GM20000 (cell line): Measurements from ENCODE around the gene NNAT.

ENCODE experiments used
- DNase-seq: peaks from one replicate; pipeline ENCODE4 v3.0.0; 2012; ENCODE audit warnings: low spot score
- CTCF ChIP-seq: IDR thresholded peaks from 2 replicates; pipeline ENCODE4 v1.5.1; 2012; ENCODE audit warnings: mild to moderate bottlenecking, control low read depth; ENCODE audit errors: extremely low read depth, missing control alignments

The NNAT gene

GRCh38 chr20:37565134-37565811, 44.2 kb downstream of the NNAT start:
- no peak for TF ChIP-seq CTCF
- no peak for DNase-seq

GRCh38 chr20:37566590-37567330, 45.7 kb downstream of the NNAT start:
- no peak for DNase-seq
- no peak for TF ChIP-seq CTCF

GRCh38 chr20:37567331-37567665, 46.2 kb downstream of the NNAT start:
- DNase-seq, result no peak

GRCh38 chr20:37567671-37568588, 46.9 kb downstream of the NNAT start:
- no peak for DNase-seq
- TF ChIP-seq CTCF, result no peak

More at GRCh38 chr20:37567331-37567665, 46.2 kb downstream of the NNAT start:
- TF ChIP-seq CTCF, result no peak

- TF ChIP-seq CTCF, result no peak
- DNase-seq, result no peak
These were observed 49.4 kb downstream of the NNAT start for GRCh38 chr20:37570419-37570818.

GRCh38 chr20:37571033-37571432, 50.0 kb downstream of the NNAT start:
- DNase-seq, result no peak
- no peak for TF ChIP-seq CTCF
